IPS-NIHi11 (cell line): ENCODE results near the gene MYF6.
"Not testable (repeated sequence)": the region's sequence is repeated elsewhere in the genome, so short reads cannot be mapped to it uniquely, and the experiment has no call there.

Source experiments
- DNase-seq: peaks from one replicate; pipeline ENCODE4 v3.0.0; 2012; ENCODE audit warnings: mixed read lengths, low spot score

MYF6 gene

GRCh38 chr12:80707126-80707829 lies at the start of gene MYF6:
Gene MYF6 (plus strand): TSS chr12:80707634. CDS start chr12:80707720, 86 bp downstream.
- no peak for DNase-seq

- no peak for DNase-seq
Measured at GRCh38 chr12:80659512-80660063, 47.8 kb upstream of the MYF6 start.

- DNase-seq, result no peak
Measured at GRCh38 chr12:80662586-80662985, 44.8 kb upstream of the MYF6 start.

GRCh38 chr12:80670214-80670613 lies 37.2 kb upstream of the MYF6 start:
- no peak for DNase-seq

GRCh38 chr12:80676042-80676636 lies 31.3 kb upstream of the MYF6 start:
- DNase-seq, result not testable (repeated sequence)

GRCh38 chr12:80676856-80677255 lies 30.6 kb upstream of the MYF6 start:
- DNase-seq, result no peak

- DNase-seq, result no peak
Measured at GRCh38 chr12:80677994-80678393, 29.4 kb upstream of the MYF6 start.

GRCh38 chr12:80679346-80680131 lies 27.9 kb upstream of the MYF6 start:
- DNase-seq, result no peak

GRCh38 chr12:80681287-80681686 lies 26.1 kb upstream of the MYF6 start:
- DNase-seq, result no peak

- no peak for DNase-seq
Measured at GRCh38 chr12:80681786-80682185, 25.6 kb upstream of the MYF6 start.

GRCh38 chr12:80684077-80684495 lies 23.3 kb upstream of the MYF6 start:
- DNase-seq, result peak; percentile 30

- no peak for DNase-seq
Measured at GRCh38 chr12:80690090-80690489, 17.3 kb upstream of the MYF6 start.

GRCh38 chr12:80690513-80690912 lies 16.9 kb upstream of the MYF6 start:
- no peak for DNase-seq

- DNase-seq, result no peak
Measured at GRCh38 chr12:80692114-80692513, 15.3 kb upstream of the MYF6 start.

- DNase-seq, result no peak
Measured at GRCh38 chr12:80697270-80697887, 10.1 kb upstream of the MYF6 start.

- DNase-seq, result no peak
Measured at GRCh38 chr12:80698256-80698655, 9.2 kb upstream of the MYF6 start.

GRCh38 chr12:80698847-80699542 lies 8.4 kb upstream of the MYF6 start:
- DNase-seq, result no peak

GRCh38 chr12:80700327-80700726 lies 7.1 kb upstream of the MYF6 start:
- no peak for DNase-seq

- DNase-seq, result no peak
Measured at GRCh38 chr12:80701388-80701787, 6.0 kb upstream of the MYF6 start.

GRCh38 chr12:80702889-80703805 lies 4.3 kb upstream of the MYF6 start:
- no peak for DNase-seq

GRCh38 chr12:80704420-80704819 lies 3.0 kb upstream of the MYF6 start:
- no peak for DNase-seq
